Central memory CD8-positive, alpha-beta T cell (primary cell): ENCODE results near the gene UTF1.
"Not testable (repeated sequence)": the region's sequence is repeated elsewhere in the genome, so short reads cannot be mapped to it uniquely, and the experiment has no call there.

ENCODE experiments used
- ATAC-seq: fragments of 150-1000 bp; cut with Tn5 transposase; replicated peaks from 2 replicates; pipeline ENCODE4 v1.10.0; 2022; ENCODE audit warnings: mild to moderate bottlenecking, moderate FRiP score, moderate number of reproducible peaks; ENCODE audit not compliant: poor library complexity, severe bottlenecking; ENCODE audit errors: extremely low read depth
- DNase-seq, 2 donors: peaks; one replicate each; pipeline ENCODE4 v3.0.0; 2021; ENCODE audit warnings: low spot score in 2 of 2
- H3K27ac Mint-ChIP-seq: one replicate; pipeline ENCODE4 v1.8.0; 2022; ENCODE audit warnings: low read depth, mild to moderate bottlenecking, moderate library complexity, mixed read lengths
- H3K27me3 Mint-ChIP-seq: one replicate; pipeline ENCODE4 v1.8.0; 2022; ENCODE audit warnings: mixed read lengths
- H3K36me3 Mint-ChIP-seq: one replicate; pipeline ENCODE4 v1.8.0; 2022; ENCODE audit warnings: mild to moderate bottlenecking, moderate library complexity, mixed read lengths; ENCODE audit not compliant: insufficient read depth
- H3K4me1 Mint-ChIP-seq: one replicate; pipeline ENCODE4 v1.8.0; 2022; ENCODE audit warnings: mixed read lengths
- H3K4me3 Mint-ChIP-seq: one replicate; pipeline ENCODE4 v1.8.0; 2022; ENCODE audit warnings: mild to moderate bottlenecking, moderate library complexity, mixed read lengths
- H3K9me3 Mint-ChIP-seq: one replicate; pipeline ENCODE4 v1.8.0; 2022; ENCODE audit warnings: mixed read lengths

The UTF1 gene

GRCh38 chr10:133216776-133217175 lies 13.2 kb upstream of the UTF1 start:
- H3K36me3 Mint-ChIP-seq = no peaks in the 10 kb centered on the region
- H3K27me3 Mint-ChIP-seq = peaks cover 10% of the 10 kb centered on the region
- no peak overlapping the region for H3K4me3 Mint-ChIP-seq
- no peak overlapping the region for H3K27ac Mint-ChIP-seq
- no peak for DNase-seq
- H3K4me1 Mint-ChIP-seq = no peaks in the 10 kb centered on the region
- no peaks in the 10 kb centered on the region for H3K9me3 Mint-ChIP-seq
- ATAC-seq = no peak

- Mint-ChIP-seq H3K9me3 (no peaks in the 10 kb centered on the region), H3K4me1 (no peaks in the 10 kb centered on the region), H3K4me3 (no peak overlapping the region), H3K27ac (no peak overlapping the region), H3K36me3 (no peaks in the 10 kb centered on the region), H3K27me3 (peaks cover 10% of the 10 kb centered on the region)
- no peak for DNase-seq
- no peak for ATAC-seq
These were observed 12.0 kb upstream of the UTF1 start for GRCh38 chr10:133217800-133218589.

- Mint-ChIP-seq H3K27me3 (peaks cover 10% of the 10 kb centered on the region), H3K36me3 (no peaks in the 10 kb centered on the region), H3K4me1 (no peaks in the 10 kb centered on the region), H3K4me3 (no peak overlapping the region), H3K27ac (no peak overlapping the region), H3K9me3 (no peaks in the 10 kb centered on the region)
- no peak for ATAC-seq
- DNase-seq = no peak
These were observed 11.1 kb upstream of the UTF1 start for GRCh38 chr10:133218891-133219290.

GRCh38 chr10:133219782-133220181 lies 10.2 kb upstream of the UTF1 start:
- no peak overlapping the region for H3K27ac Mint-ChIP-seq
- H3K4me1 Mint-ChIP-seq = no peaks in the 10 kb centered on the region
- DNase-seq (no peak), ATAC-seq (no peak)
- H3K27me3 Mint-ChIP-seq = peaks cover 10% of the 10 kb centered on the region
- H3K36me3 Mint-ChIP-seq = no peaks in the 10 kb centered on the region
- H3K4me3 Mint-ChIP-seq = no peak overlapping the region
- no peaks in the 10 kb centered on the region for H3K9me3 Mint-ChIP-seq

GRCh38 chr10:133221331-133221730 lies 8.7 kb upstream of the UTF1 start:
- Mint-ChIP-seq H3K4me3 (no peak overlapping the region), H3K9me3 (no peaks in the 10 kb centered on the region), H3K4me1 (no peaks in the 10 kb centered on the region), H3K36me3 (no peaks in the 10 kb centered on the region), H3K27ac (no peak overlapping the region), H3K27me3 (peaks cover 21% of the 10 kb centered on the region)
- DNase-seq = no peak
- ATAC-seq = no peak

- H3K27me3 Mint-ChIP-seq = peaks cover 25% of the 10 kb centered on the region
These were observed 8.3 kb upstream of the UTF1 start for GRCh38 chr10:133221756-133222155.

GRCh38 chr10:133224076-133224475 lies 5.9 kb upstream of the UTF1 start:
- ATAC-seq = no peak
- Mint-ChIP-seq H3K27ac (no peak overlapping the region), H3K27me3 (peaks cover 48% of the 10 kb centered on the region), H3K9me3 (no peaks in the 10 kb centered on the region), H3K4me3 (no peak overlapping the region), H3K4me1 (peaks cover 1% of the 10 kb centered on the region), H3K36me3 (no peaks in the 10 kb centered on the region)
- no peak for DNase-seq

More at GRCh38 chr10:133221756-133222155, 8.3 kb upstream of the UTF1 start:
- not testable (repeated sequence) for ATAC-seq, H3K4me1 Mint-ChIP-seq, H3K4me3 Mint-ChIP-seq, H3K9me3 Mint-ChIP-seq, DNase-seq, H3K36me3 Mint-ChIP-seq, H3K27ac Mint-ChIP-seq

GRCh38 chr10:133224756-133225372 lies 5.2 kb upstream of the UTF1 start:
- Mint-ChIP-seq H3K4me1 (peaks cover 7% of the 10 kb centered on the region), H3K27ac (no peak overlapping the region), H3K9me3 (no peaks in the 10 kb centered on the region), H3K4me3 (no peak overlapping the region), H3K27me3 (peaks cover 55% of the 10 kb centered on the region), H3K36me3 (peaks cover 3% of the 10 kb centered on the region)
- ATAC-seq (no peak), DNase-seq (no peak)

GRCh38 chr10:133225707-133226191 lies 4.3 kb upstream of the UTF1 start:
- Mint-ChIP-seq H3K9me3 (no peaks in the 10 kb centered on the region), H3K27ac (no peak overlapping the region), H3K27me3 (peaks cover 55% of the 10 kb centered on the region), H3K36me3 (peaks cover 3% of the 10 kb centered on the region), H3K4me3 (no peak overlapping the region), H3K4me1 (peaks cover 7% of the 10 kb centered on the region)
- no peak for ATAC-seq
- no peak for DNase-seq

- peaks cover 7% of the 10 kb centered on the region for H3K4me1 Mint-ChIP-seq
- H3K27ac Mint-ChIP-seq = no peak overlapping the region
- ATAC-seq (no peak), DNase-seq (no peak)
- peaks cover 54% of the 10 kb centered on the region for H3K27me3 Mint-ChIP-seq
- peaks cover 3% of the 10 kb centered on the region for H3K36me3 Mint-ChIP-seq
- H3K9me3 Mint-ChIP-seq = no peaks in the 10 kb centered on the region
- no peak overlapping the region for H3K4me3 Mint-ChIP-seq
These were observed 3.7 kb upstream of the UTF1 start for GRCh38 chr10:133226251-133226808.

GRCh38 chr10:133227256-133227655 lies 2.8 kb upstream of the UTF1 start:
- Mint-ChIP-seq H3K27me3 (peaks cover 58% of the 10 kb centered on the region), H3K36me3 (peaks cover 3% of the 10 kb centered on the region)

GRCh38 chr10:133229265-133230043 lies 563 bp upstream of the UTF1 start:
- Mint-ChIP-seq H3K36me3 (peaks cover 3% of the 10 kb centered on the region), H3K4me1 (peaks cover 7% of the 10 kb centered on the region), H3K27me3 (peaks cover 78% of the 10 kb centered on the region), H3K4me3 (peak overlapping the region; percentile 55), H3K9me3 (no peaks in the 10 kb centered on the region), H3K27ac (no peak overlapping the region)
- no peak for ATAC-seq
- DNase-seq = no peak

More at GRCh38 chr10:133227256-133227655, 2.8 kb upstream of the UTF1 start:
- DNase-seq (no peak), ATAC-seq (no peak)
- H3K4me1 Mint-ChIP-seq = peaks cover 7% of the 10 kb centered on the region
- H3K4me3 Mint-ChIP-seq = no peak overlapping the region
- no peaks in the 10 kb centered on the region for H3K9me3 Mint-ChIP-seq
- no peak overlapping the region for H3K27ac Mint-ChIP-seq
